GM15510 (cell line): ENCODE data around the gene OR5K3.

Experiments
- POLR2A ChIP-seq: IDR thresholded peaks from 3 replicates; pipeline ENCODE4 v1.6.1; 2011; ENCODE audit warnings: borderline replicate concordance; ENCODE audit not compliant: insufficient read length; ENCODE audit errors: extremely low read depth

The OR5K3 gene, protein sequence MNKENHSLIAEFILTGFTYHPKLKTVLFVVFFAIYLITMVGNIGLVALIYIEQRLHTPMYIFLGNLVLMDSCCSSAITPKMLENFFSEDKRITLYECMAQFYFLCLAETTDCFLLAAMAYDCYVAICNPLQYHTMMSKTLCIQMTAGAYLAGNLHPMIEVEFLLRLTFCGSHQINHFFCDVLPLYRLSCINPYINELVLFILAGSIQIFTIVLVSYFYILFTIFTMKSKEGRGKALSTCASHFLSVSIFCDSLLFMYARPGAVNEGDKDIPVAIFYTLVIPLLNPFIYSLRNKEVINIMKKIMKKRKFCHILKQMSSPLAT

DNA sequence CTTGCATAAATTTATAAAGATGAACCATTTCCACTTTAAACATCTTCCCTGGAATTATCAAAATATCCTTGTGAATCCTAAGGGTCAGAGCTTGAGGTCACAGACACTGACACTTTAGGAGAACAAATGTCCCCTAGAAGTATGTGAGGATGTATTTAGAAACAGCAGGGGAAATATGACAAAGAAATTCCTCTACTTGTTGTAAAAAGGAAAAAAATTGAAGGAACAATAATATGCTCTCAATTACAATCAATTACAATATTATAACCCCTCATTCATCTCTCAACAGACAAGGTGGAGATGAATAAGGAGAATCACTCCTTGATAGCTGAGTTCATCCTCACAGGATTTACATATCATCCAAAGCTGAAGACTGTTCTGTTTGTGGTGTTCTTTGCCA lies at the start of gene OR5K3:
Gene OR5K3, plus strand, starts transcription at position 301 of the 400 bp plus-strand sequence. Its CDS starts 0 bp downstream, at position 301.
- no peak for TF ChIP-seq POLR2A

DNA sequence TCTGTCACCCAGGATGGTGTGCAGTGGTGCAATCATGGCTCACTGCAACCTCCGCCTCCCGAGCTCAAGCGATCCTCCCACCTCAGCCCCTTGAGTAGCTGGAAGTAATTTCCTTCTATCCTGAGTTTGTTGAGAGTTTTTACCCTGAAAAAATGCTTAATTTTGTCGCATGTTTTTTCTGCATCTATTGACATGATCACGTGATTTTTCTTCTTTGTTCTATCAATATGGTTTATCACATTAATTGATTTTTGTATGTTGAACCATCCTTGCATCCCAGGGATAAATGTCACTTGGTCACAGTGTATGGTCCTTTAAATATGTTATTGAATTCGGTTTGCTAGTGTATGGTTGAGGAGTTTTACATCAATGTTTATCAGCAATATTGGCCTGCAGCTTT lies 48.7 kb upstream of the OR5K3 start:
- no peak for TF ChIP-seq POLR2A

DNA sequence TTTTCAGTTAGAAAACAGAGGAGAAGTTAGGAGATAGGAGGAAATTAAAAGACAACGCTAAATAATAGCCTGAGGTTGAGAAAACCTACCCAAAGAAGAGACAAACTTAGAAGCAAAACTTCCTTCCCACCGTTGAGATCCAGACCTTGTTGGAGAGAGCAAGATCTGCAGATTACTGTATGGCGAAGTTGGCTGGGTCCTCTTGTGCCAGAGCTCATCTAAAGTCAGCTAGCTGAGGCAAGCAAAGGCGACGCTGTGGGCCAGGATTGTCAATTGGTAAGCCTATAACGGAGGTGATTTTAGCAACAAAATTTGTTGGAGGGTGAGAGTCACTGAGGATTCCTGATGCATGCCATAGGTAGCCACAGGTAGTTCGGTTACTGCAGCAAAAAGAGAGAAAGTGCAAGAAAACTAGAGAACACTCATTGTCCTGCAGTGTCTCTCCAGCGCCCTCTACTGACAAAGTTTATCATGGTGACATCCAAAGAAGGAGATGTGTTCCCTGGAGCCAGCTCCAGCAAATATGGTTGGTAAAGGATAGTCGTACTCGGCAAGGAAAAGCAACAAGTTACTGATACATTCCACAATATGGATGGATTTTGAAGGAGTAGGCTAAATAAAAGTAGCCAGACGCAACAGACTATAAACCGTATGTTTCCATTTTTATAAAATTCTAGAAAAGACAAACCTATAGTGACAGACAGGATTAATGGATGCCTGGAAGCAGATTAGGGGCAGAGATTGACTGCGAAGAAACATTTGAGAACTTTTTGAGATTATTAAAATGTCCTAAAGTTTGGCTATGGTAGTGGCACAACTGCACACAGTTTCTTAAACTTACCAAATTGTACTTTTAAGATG lies 46.6 kb upstream of the OR5K3 start:
- no peak for TF ChIP-seq POLR2A

DNA sequence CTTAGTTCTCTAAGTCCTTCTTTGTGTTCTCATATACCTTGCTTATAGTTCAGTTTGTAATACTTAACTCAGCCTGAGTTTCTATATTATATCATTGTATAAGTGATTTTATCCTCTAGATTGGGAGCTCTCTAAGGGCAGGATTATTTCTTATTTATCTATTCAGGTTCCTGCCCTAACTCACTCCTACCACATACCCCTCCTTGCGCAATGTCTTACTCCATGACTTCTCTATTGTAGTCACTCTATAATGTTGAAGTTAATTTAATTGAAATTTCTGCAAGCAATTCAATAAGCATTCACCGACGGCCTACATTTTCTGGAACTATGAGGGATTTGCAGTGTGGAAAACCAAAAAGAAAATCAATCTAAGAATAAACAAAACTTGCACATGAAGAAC lies 40.4 kb upstream of the OR5K3 start:
- TF ChIP-seq POLR2A: no peak

DNA sequence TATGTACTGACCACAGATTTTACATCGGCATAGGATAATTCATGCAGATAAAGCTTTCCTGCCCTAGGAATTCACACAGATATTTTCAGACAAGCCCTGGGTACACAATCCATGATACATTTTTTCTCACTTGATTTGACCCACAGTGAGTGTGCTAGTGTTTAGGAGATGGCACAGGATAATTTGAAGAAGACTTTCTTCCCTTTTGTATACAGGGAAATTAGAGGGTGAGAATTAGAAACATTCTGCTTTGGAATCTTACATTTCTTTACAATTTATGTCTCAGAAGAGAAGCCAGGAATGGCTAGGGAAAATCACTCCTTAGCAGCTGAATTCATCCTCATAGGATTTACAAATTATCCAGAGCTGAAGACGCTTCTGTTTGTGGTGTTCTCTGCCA lies 36.9 kb upstream of the OR5K3 start, which contains the start of gene OR5K4:
Gene OR5K4, plus strand, starts transcription at position 301 of the 400 bp plus-strand sequence. Its CDS starts 0 bp downstream, at position 301.
- no peak for TF ChIP-seq POLR2A

DNA sequence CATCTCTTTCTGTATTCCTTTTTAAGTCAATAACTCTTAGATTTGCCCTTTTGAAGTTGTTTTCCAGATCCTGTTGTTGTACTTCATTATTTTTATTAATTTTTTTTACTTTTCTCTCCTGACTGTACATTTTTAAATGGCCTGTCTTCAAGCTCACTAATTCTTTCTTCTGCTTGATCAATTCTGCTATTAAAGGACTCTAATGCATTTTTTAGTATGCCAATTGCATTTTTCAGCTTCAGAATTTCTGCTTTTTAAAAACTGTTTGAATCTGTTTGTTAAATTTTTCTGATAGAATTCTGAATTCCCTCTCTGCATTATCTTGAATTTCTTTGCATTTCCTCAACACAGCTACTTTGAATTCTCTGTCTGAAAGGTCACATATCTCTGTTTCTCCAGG lies 31.2 kb upstream of the OR5K3 start:
- TF ChIP-seq POLR2A: no peak

DNA sequence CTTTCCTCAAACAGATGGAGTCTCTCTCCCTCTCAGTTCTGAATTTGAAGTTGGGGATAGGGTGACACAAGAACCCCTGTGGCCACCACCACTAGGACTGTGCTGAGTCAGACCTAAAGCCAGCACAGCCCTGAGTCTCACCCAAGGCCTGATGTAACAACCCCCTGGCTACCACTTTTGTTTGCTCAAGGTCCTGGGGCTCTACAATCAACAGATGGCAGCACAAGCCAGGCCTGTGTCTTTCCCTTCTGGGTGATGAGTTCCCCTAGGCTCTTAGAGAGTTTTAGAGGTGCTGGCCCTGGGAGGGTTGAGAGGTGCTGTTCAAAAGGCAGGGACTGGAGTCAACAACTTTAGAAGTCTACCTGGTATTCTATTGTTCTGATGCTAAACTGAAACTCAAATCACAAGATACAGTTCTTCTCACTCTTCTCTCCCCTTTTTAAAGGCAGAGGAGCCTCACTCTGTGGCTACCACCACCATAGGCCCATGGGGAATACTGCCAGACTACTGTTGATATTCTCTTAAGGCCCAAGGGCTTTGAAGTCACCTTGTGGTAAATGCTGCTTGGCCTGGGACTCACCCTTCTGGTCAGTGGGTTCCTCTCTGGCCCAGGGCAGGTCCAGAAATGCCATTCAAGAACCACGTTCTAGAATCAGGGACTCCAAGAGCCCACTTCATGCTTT lies 30.3 kb upstream of the OR5K3 start:
- no peak for TF ChIP-seq POLR2A

DNA sequence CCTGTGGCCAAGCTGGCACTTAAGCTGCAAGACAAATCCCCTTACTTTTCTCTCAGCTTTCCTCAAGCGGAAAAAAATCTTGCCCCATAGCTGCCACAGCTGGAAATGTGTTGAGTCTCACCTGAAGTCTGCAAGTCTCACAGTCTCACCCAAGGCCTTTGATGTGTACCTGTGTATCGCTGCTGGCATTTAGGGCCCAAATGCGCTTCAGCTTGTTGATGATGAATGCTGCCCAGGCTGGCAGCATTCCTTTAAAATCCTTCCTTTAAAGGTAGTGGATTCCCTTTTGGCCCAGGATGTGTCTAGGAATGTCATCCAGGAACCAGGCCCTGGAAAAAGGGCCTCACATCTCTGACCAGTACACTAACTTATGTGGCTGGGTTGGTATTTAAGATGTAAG lies 29.8 kb upstream of the OR5K3 start:
- TF ChIP-seq POLR2A: no peak

DNA sequence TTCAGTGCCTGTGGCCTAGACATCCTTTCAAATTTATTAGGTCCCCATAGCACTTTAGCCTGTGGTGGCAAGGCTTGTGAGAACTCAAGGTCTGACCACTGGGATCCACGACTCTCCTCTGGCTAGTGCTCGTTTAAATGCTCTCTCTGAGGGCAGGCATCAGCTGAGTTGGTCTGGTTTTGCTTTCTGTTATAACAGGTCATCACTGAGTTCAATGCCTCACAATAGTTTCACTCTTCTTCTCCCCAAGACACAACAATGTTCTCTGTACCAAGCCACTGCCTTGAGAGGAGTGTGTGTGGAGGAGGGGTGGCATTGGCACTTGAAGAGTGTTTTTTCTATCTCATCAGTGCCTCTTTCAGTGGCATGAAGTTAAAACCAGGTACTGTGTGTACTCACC lies 29.2 kb upstream of the OR5K3 start:
- no peak for TF ChIP-seq POLR2A

DNA sequence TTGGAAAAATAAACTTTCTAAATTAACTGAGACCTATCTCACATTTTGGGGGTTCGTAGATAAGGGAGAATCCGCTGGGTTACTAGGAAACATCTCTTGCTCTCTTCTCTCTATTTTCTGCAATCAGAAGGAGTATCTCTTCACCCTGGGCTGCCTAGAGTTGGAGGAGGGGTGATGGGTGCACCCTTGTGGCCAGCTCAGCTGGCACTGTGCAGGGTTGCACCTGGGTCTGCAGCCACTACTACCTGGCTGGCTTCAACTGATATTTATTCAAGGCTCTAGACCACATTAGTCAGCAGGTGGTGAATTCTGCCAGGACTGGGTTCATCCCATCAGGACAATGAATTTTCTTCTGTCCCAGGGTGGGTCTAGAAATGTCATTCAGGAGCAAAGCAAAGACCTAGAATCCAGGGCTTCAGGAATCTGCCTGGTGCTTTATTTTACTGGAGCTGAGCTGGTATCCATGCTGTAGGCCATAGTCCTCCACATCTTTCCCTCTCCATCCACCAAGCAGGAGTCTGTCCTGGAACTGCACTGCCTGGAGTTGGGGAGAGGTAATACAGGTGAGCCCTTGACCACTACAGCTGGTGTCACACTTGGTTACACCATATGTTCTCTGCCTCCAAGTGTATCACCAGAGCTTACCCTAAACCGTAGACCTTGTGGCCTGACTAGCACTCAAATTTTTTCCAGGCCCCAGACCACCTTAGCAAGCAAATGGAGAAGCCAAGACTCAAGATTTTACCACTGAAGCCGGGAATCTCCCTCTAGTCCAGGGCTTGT lies 22.8 kb upstream of the OR5K3 start:
- no peak for TF ChIP-seq POLR2A

DNA sequence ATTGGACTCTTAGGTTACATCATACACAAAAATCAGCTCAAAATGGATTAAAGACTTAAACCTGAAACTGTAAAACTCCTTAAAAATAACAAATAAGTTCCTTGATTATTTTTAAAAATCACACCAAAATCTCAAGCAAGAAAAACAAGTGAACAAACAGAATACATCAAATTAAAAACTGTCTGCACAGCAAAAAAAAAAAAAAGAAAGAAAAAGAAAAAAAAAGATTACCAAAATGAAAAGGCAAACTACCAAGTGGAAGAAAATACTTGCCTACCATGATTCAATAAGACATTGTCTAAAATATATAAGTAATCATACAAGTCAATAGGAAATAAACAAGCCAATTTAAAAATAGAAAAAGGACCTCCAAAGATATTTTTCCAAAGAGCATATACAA lies 19.3 kb upstream of the OR5K3 start:
- no peak for TF ChIP-seq POLR2A

DNA sequence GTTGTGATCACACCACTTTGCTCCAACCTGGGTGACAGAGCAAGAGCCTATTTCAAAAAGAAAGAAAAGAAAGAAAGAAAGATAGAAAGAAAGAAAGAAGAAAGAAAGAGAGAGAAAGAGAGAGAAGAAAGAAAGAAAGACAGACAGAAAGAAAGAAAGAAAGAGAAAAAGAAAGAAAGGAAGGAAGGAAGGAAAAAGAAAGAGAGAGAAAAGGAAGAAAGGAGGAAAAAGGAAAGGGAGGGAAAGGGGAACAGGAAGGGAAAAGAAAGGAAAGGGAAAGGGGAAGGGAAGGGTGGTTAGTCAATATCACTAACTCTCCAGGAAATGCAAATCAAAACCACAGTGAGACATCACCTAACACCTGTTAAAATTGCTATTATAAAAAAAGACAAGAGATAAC lies 18.6 kb upstream of the OR5K3 start:
- no peak for TF ChIP-seq POLR2A

DNA sequence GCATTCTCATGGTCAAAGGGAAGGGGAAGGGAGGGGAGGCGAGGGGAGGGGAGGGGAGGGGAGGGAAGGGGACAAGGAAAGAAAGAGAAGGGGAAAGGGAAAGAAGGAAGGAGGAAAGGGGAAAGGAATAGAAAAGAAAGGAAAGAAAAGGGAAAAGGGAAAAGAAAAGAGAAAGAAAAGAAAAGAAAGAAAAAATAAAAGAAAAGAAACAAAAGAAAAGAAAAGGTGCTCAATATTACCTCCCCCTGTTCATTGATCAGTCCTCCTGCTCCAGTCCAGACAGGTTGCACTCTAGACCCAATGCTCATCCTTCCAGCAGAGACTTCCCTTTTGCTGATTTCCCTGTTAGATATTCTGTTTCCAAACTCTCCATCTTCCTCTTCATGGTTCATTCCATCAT lies 18.0 kb upstream of the OR5K3 start:
- no peak for TF ChIP-seq POLR2A

DNA sequence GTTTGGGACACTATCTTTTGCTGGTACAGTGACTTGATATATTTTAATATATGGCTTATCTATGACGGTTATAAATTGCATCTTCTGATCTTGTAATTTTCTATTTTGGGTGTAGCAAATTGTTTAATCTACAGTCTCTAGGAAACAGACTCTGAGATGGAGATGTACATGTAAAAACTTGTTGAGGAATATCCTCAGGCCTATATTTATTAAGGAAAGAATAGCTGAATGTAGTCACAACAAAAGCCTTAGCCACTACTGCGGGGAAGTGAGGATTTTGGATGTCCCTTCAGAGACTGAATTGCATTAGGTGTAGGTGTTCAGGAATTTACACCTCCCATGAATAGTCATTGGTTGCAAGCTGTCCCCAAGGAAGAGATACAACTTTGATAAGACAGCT lies 13.8 kb upstream of the OR5K3 start:
- TF ChIP-seq POLR2A: no peak
